Activated CD4-positive, alpha-beta memory T cell treated with anti-CD3 and anti-CD28 coated beads for 36 hours (primary cell): ENCODE results near the gene TBC1D8. TPM values are rescaled to one million over a fixed set of nuclear protein-coding genes. Genes with fewer than 3 reads are reported as not detected.

Experiments used
- CTCF ChIA-PET: fragments of 350-600 bp; sonication (Branson Sonifier 250); formaldehyde crosslinking; loops from one replicate; lab custom pipeline; 2021; ENCODE audit warnings: antibody characterized with exemption, inconsistent platforms; lab: Charles Lee
- POLR2A ChIA-PET: fragments of 350-600 bp; sonication (Branson Sonifier 250); formaldehyde crosslinking; loops from one replicate; lab custom pipeline; 2021; ENCODE audit warnings: antibody characterized with exemption; lab: Charles Lee
- DNase-seq: peaks from one replicate; pipeline ENCODE4 v3.0.0-alpha.2; 2020
- H3K27ac Mint-ChIP-seq: one replicate; pipeline ENCODE4 v1.8.0; 2021; ENCODE audit warnings: mixed read lengths
- H3K27me3 Mint-ChIP-seq: one replicate; pipeline ENCODE4 v1.8.0; 2021; ENCODE audit warnings: mixed read lengths
- H3K36me3 Mint-ChIP-seq: one replicate; pipeline ENCODE4 v1.8.0; 2021; ENCODE audit warnings: mixed read lengths
- H3K4me1 Mint-ChIP-seq: one replicate; pipeline ENCODE4 v1.8.0; 2021; ENCODE audit warnings: low read depth, mixed read lengths
- H3K4me3 Mint-ChIP-seq: one replicate; pipeline ENCODE4 v1.8.0; 2021; ENCODE audit warnings: mild to moderate bottlenecking, mixed read lengths
- H3K9me3 Mint-ChIP-seq: one replicate; pipeline ENCODE4 v1.8.0; 2021; ENCODE audit warnings: mixed read lengths
- intact Hi-C: fragments of 100-400 bp; cut with micrococcal nuclease; formaldehyde crosslinking; loops from one replicate; pipeline ENCODE4 v1.15.1; 2023
- total RNA-seq, 2 experiments: library from RNA; stranded (reverse); gene quantifications; one replicate each; pipeline ENCODE4 v1.2.3, GENCODE V29; 2021

Gene TBC1D8
- total RNA-seq, 2 experiments from 2014 or later = 1.5 to 1.6 TPM

DNA sequence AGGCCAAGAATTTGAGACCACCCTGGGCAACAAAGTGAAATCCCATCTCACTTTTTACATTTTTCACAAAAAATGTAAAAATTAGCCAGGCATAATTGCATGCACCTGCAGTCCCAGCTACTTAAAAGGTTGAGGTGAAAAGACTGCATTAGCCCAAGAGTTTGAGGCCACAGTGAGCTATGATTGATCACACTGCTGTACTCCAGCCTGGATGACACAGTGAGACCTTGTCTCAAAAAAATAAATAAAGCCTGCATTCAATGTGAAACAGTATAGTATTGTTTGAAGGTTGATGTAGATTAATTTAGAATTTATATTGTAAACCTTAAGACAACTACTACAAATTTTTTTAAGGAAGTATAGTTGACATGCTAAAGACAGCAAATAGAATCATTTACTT lies 53.5 kb downstream of the TBC1D8 start:
- H3K9me3 Mint-ChIP-seq = peaks cover 34% of the 10 kb centered on the region
- peaks cover 20% of the 10 kb centered on the region for H3K36me3 Mint-ChIP-seq
- no peak overlapping the region for H3K27ac Mint-ChIP-seq
- no peak overlapping the region for H3K4me3 Mint-ChIP-seq
- CTCF ChIA-PET = no interaction called here
- DNase-seq = no peak
- intact Hi-C loops = no loop called here
- peaks cover 20% of the 10 kb centered on the region for H3K27me3 Mint-ChIP-seq
- POLR2A ChIA-PET = no interaction called here
- H3K4me1 Mint-ChIP-seq = no peaks in the 10 kb centered on the region

DNA sequence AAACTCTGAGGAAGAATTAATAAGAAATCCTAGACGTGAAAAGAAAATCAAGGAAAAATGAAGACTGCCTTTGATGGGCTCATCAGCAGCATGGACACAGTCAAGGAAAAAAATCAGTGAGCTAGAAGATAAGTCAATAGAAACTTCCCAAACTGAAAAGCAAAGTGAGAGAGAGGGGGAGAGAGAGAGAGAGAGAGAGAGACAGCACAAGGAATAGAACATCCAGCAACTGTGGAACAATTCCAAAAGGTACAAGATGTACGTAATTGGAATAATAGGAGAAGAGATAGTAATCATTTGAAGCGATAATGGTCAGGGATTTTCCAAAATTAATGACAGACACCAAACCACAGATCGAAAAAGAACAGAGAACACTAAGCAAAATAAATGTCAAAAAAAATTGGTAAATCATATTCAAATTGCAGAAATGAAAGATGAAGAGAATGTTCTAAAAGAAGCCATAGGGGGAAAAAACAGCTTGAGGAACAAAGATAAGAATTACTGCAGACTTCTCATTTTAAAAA lies 54.5 kb downstream of the TBC1D8 start:
- Mint-ChIP-seq H3K9me3 (peaks cover 30% of the 10 kb centered on the region), H3K27ac (no peak overlapping the region), H3K4me1 (no peaks in the 10 kb centered on the region), H3K27me3 (peaks cover 20% of the 10 kb centered on the region), H3K4me3 (no peak overlapping the region), H3K36me3 (peaks cover 18% of the 10 kb centered on the region)
- no peak for DNase-seq
- ChIA-PET POLR2A (no interaction called here), CTCF (no interaction called here)
- intact Hi-C loops = no loop called here

DNA sequence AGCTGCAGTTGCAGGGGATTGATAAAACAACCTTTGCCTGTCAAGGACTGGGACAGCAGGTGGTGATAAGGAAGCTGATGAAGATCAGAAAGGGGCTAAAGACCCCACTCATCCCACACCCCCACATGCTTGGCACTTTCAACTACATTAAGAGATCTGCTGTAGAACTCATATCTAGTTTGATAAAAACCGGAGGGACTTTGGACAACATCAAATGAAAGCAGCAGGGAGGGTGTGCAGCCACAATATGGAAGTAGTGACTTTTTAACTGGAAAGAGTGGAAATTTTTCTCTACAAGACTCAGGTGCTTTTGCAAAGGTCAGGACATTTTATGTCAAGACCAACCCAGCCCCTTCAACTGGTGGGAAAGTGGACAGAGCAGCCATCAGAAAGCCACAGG lies 56.8 kb downstream of the TBC1D8 start:
- Mint-ChIP-seq H3K27me3 (peaks cover 18% of the 10 kb centered on the region), H3K9me3 (peaks cover 11% of the 10 kb centered on the region), H3K27ac (no peak overlapping the region), H3K4me1 (peaks cover 3% of the 10 kb centered on the region), H3K36me3 (peaks cover 8% of the 10 kb centered on the region), H3K4me3 (no peak overlapping the region)
- ChIA-PET CTCF (no interaction called here), POLR2A (no interaction called here)
- intact Hi-C loops = no loop called here
- DNase-seq = no peak

DNA sequence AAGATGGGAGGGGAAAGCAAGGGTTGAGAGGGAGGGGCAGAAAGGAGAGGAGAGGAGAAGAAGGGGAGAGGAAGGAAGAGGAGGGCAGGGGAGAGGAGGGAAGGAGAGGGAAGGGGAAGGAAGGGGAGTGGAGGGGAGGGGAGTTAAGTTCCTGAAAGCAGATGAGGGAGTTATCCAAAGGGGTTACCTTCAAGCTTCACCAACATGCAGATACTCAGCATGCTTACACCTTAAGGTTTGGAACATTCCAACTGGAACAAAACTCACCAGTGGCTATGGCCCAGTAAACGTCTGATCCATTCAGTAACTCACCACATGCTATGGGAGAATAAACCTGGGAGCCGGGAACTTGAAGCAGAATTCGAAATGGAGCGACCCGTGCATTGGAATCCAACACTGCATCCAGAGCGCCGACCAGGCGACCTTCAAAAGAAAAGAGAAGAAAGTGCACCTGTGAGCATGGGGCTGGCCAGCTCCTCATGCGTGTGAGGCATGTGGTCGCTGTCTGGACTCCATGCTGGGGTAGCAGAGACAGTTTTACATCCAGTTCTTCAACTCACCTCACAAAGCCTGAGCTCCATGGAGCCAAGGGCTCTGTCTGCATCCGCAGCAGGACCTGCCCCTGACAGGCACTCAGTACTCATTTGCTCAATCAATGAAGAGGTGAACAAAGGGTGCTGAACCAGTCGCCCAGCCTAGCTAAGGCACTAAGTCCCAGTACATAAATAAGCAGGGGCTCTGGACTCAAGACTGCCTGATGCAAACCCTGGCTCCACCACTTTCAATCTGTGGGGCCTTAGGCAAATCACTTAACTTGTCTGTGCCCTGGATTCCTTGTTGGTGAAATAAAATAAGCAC lies 61.0 kb downstream of the TBC1D8 start:
- H3K27me3 Mint-ChIP-seq = no peaks in the 10 kb centered on the region
- no peaks in the 10 kb centered on the region for H3K9me3 Mint-ChIP-seq
- no peaks in the 10 kb centered on the region for H3K36me3 Mint-ChIP-seq
- intact Hi-C loops = no loop called here
- no peak for DNase-seq
- ChIA-PET POLR2A (no interaction called here), CTCF (interaction anchor here (1.0 to 1.1 kb wide), 2 partner anchors 59 to 77 kb away, joined by 3 to 4 read pairs; no protein-coding TSS in a partner anchor)
- H3K27ac Mint-ChIP-seq = no peak overlapping the region
- no peak overlapping the region for H3K4me3 Mint-ChIP-seq
- H3K4me1 Mint-ChIP-seq = peaks cover 9% of the 10 kb centered on the region

DNA sequence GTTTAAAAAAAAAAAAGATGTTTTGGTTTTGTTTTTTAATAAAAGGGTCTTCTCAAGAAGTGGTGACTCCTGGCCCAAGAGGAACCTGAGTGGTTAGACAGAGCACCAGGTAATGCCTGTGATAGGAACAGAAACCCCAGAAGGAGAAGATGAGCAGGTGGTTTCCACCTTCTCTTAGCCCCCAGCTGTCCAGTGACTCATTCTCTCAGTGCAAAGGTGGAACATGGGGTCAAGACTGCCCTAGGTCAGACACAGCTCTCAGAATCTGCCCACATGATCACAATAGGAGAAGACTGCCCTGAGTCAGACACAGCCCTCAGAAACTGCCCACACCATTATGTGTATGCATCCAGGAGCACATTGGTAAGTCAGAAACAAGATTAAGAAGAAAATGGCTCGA lies 61.8 kb downstream of the TBC1D8 start:
- intact Hi-C loops = no loop called here
- Mint-ChIP-seq H3K27me3 (no peaks in the 10 kb centered on the region), H3K27ac (no peak overlapping the region), H3K4me1 (peaks cover 9% of the 10 kb centered on the region), H3K36me3 (no peaks in the 10 kb centered on the region), H3K4me3 (no peak overlapping the region), H3K9me3 (no peaks in the 10 kb centered on the region)
- ChIA-PET CTCF (no interaction called here), POLR2A (no interaction called here)
- peak; percentile 12 for DNase-seq

DNA sequence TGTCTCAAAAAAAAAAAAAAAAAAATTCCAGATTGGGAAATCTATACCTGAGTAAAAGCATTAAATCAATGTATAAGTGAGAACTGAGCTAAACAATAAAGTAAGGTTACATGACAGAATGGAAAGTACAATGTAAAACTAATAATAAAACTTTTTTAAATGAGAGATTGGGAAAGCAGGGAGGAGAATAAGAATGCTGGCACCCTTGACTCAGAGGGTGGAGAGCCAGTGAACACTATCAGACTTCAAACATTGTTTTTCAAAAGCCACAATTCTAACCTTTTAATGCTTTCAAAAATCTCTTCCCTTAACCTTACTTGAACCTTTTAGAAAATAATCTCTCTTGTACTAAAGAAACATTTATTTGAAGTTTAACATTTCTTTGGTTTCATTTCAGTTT lies 63.5 kb downstream of the TBC1D8 start:
- H3K9me3 Mint-ChIP-seq = no peaks in the 10 kb centered on the region
- no peak overlapping the region for H3K27ac Mint-ChIP-seq
- no peak for DNase-seq
- H3K27me3 Mint-ChIP-seq = no peaks in the 10 kb centered on the region
- intact Hi-C loops = no loop called here
- H3K36me3 Mint-ChIP-seq = no peaks in the 10 kb centered on the region
- no peak overlapping the region for H3K4me3 Mint-ChIP-seq
- ChIA-PET POLR2A (no interaction called here), CTCF (interaction anchor here (0.7 kb wide), 1 partner anchor 481 kb away, joined by 4 read pairs; no protein-coding TSS in a partner anchor)
- H3K4me1 Mint-ChIP-seq = peaks cover 9% of the 10 kb centered on the region

DNA sequence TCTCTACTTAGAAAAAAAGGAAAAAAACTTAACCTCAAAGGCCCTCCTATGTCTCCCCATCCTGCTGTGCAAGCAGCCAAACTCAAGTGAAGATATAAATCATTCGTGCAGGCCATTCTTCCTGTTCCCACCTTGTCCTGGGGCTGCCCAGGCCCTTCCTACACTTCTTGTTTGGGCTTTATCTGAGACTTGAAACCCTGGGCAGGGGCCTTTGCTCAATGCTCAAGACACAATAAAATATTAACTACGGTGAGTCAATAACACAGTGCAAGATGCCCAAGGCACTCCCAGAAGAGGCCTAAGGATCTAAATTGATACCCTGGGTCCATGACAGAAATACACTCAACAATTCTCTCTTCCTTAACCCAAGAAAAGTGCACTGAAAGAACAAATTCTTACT lies 67.6 kb downstream of the TBC1D8 start:
- intact Hi-C loops = no loop called here
- Mint-ChIP-seq H3K4me1 (peaks cover 6% of the 10 kb centered on the region), H3K27ac (no peak overlapping the region), H3K9me3 (no peaks in the 10 kb centered on the region), H3K27me3 (peaks cover 5% of the 10 kb centered on the region), H3K4me3 (no peak overlapping the region), H3K36me3 (no peaks in the 10 kb centered on the region)
- ChIA-PET POLR2A (no interaction called here), CTCF (no interaction called here)
- no peak for DNase-seq

DNA sequence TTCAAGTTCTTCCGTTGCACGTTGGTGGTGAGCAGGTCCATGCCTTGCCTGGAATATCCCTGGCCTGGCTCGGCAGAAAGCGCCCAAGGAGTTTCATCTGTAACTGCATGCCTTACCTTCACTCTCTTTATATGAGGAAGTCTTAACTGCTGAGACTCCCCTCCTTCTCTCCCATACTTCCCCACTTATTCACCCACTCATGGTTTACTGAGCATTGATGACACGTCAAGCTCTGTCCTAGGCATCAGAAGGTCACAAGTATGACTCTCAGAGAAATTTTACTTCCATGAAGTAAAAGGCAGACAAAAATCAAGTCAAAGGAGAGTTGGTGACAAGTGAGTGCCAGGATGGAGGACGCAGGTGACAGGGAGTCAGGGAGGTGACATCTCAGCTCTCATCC lies 68.2 kb downstream of the TBC1D8 start:
- ChIA-PET POLR2A (no interaction called here), CTCF (no interaction called here)
- no peak overlapping the region for H3K27ac Mint-ChIP-seq
- intact Hi-C loops = no loop called here
- H3K4me1 Mint-ChIP-seq = peaks cover 4% of the 10 kb centered on the region
- H3K27me3 Mint-ChIP-seq = peaks cover 5% of the 10 kb centered on the region
- DNase-seq = no peak
- no peak overlapping the region for H3K4me3 Mint-ChIP-seq
- H3K9me3 Mint-ChIP-seq = no peaks in the 10 kb centered on the region
- no peaks in the 10 kb centered on the region for H3K36me3 Mint-ChIP-seq

DNA sequence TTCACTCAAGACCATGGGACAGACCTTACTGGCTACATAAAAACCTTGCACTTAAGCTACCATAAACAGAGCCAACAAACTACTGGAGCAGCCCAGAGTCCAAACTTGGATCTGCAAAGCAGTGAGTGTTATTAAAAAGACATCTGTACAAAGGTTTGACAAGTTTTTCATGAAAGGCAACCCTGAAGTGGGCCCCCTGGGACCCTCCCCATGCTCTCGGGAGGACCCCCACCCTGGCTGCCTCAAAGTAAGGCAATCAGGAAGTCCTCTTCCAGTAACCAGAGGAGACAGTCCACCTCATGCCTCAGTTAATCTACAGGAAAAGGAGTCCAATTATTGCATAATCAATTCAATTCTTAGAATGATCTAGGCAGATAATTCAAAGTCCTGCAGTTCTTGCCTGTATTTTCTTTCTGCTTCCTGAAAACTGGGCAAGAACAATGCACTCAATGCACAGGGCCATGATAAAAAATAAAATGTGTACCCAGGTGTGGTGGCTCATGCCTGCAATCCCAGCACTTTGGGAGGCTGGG lies 69.7 kb downstream of the TBC1D8 start:
- Mint-ChIP-seq H3K4me3 (no peak overlapping the region), H3K9me3 (no peaks in the 10 kb centered on the region), H3K4me1 (peaks cover 2% of the 10 kb centered on the region), H3K27ac (no peak overlapping the region), H3K27me3 (peaks cover 5% of the 10 kb centered on the region), H3K36me3 (no peaks in the 10 kb centered on the region)
- POLR2A ChIA-PET = no interaction called here
- CTCF ChIA-PET = no interaction called here
- intact Hi-C loops = no loop called here
- DNase-seq = no peak

DNA sequence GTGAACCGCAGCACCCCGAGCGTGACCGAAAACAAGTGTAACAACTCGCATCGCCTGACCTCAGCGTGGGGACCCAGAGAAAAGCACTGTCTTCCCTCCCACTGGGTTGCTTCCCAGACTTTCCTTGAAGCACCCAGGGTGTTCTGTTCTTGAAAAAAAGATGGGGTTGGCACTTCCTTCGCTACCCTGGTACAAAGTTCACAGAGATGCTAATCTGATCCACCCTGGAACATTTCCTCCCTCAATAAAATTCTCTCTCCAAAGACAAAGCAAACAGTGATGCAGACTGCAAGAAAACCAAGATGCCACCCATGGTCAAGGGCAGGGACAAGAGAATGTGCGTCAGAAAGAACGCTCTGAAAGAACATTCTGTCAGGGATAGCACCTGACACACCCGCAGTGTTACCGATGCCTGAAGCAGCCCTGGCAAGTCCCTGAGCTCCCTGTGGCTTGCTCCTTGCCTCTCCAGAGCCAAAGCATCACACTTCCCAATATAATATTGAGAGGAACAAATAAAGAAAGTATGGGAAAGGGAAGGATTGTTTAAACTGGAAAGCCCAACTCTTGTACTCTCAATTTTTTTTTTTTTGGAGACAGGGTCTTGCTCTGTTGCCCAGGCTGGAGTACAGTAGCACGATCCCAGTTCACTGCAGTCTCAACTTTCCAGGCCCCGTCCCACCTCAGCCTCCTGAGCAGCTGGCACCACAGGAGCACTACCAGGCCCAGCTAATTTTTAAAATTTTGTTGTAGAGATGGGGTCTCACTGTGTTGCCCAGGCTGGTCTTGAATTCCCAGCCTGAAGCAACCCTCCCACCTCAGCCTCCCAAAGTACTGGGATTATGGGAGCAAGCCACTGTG lies 70.7 kb downstream of the TBC1D8 start:
- no peak overlapping the region for H3K4me3 Mint-ChIP-seq
- peaks cover 5% of the 10 kb centered on the region for H3K27me3 Mint-ChIP-seq
- H3K4me1 Mint-ChIP-seq = no peaks in the 10 kb centered on the region
- intact Hi-C loops = no loop called here
- ChIA-PET POLR2A (no interaction called here), CTCF (no interaction called here)
- no peaks in the 10 kb centered on the region for H3K9me3 Mint-ChIP-seq
- no peak overlapping the region for H3K27ac Mint-ChIP-seq
- H3K36me3 Mint-ChIP-seq = no peaks in the 10 kb centered on the region
- no peak for DNase-seq

DNA sequence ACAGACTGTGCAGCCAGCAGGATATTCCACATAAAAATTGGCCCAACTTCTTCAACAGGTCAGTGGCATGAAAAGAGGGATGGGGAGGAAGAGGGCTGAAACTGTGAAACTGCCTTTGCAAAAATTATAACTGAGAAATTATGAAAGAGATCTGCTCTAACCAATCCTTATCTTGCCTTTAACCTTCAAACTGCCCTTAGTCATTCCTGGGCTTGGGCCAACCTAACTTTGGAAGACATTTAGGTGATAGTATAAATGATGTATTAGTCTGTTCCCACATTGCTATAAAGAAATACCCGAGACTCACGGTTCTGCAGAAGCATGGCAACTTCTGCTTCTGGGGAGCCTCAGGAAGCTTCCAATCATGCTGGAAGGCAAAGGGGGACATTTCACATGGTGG lies 74.6 kb downstream of the TBC1D8 start:
- H3K36me3 Mint-ChIP-seq = no peaks in the 10 kb centered on the region
- DNase-seq = no peak
- CTCF ChIA-PET = no interaction called here
- POLR2A ChIA-PET = no interaction called here
- H3K4me1 Mint-ChIP-seq = no peaks in the 10 kb centered on the region
- H3K27me3 Mint-ChIP-seq = peaks cover 5% of the 10 kb centered on the region
- intact Hi-C loops = no loop called here
- no peak overlapping the region for H3K4me3 Mint-ChIP-seq
- no peaks in the 10 kb centered on the region for H3K9me3 Mint-ChIP-seq
- no peak overlapping the region for H3K27ac Mint-ChIP-seq
